MM.1S (cell line): ENCODE measurements around the gene KCNN4.

Source experiments
- DNase-seq: peaks from one replicate; pipeline ENCODE4 v3.0.0-alpha.2; 2015
- H2AFZ ChIP-seq: fragments of 300-600 bp; sonication (generic); 2 replicates; pipeline ENCODE4 v1.6.0; 2016; ENCODE audit warnings: antibody characterized with exemption, low read length
- H3F3A ChIP-seq: fragments of 300-600 bp; sonication (generic); 2 replicates; pipeline ENCODE4 v1.6.1; 2016; ENCODE audit warnings: mild to moderate bottlenecking, antibody characterized with exemption, low read length, moderate library complexity, mixed read lengths; ENCODE audit not compliant: insufficient read depth
- H3K27ac ChIP-seq: fragments of 300-600 bp; sonication (generic); 2 replicates; pipeline ENCODE4 v1.5.1; 2016; ENCODE audit warnings: mild to moderate bottlenecking, low read length
- H3K27me3 ChIP-seq: fragments of 300-600 bp; sonication (generic); replicated peaks from 2 replicates; pipeline ENCODE4 v1.6.0; 2016; ENCODE audit warnings: low read length; ENCODE audit not compliant: insufficient read depth
- H3K36me3 ChIP-seq: fragments of 300-600 bp; sonication (generic); replicated peaks from 2 replicates; pipeline ENCODE4 v1.6.1; 2016; ENCODE audit warnings: mild to moderate bottlenecking, low read length, mixed read lengths; ENCODE audit not compliant: insufficient read depth
- H3K4me1 ChIP-seq: fragments of 300-600 bp; sonication (generic); 2 replicates; pipeline ENCODE4 v1.6.1; 2016; ENCODE audit warnings: low read length, mixed read lengths
- H3K4me2 ChIP-seq: fragments of 300-600 bp; sonication (generic); 2 replicates; pipeline ENCODE4 v1.6.0; 2016; ENCODE audit warnings: low read depth, low read length
- H3K4me3 ChIP-seq: fragments of 300-600 bp; sonication (generic); 2 replicates; pipeline ENCODE4 v1.5.1; 2016; ENCODE audit warnings: low read length, mixed read lengths
- H3K79me2 ChIP-seq: fragments of 300-600 bp; sonication (generic); 2 replicates; pipeline ENCODE4 v1.6.1; 2016; ENCODE audit warnings: mixed run types, low read length, mixed read lengths
- H3K9ac ChIP-seq: fragments of 300-600 bp; sonication (generic); 2 replicates; pipeline ENCODE4 v1.6.1; 2016; ENCODE audit warnings: low read length, mixed read lengths
- H3K9me2 ChIP-seq: fragments of 300-600 bp; sonication (generic); replicated peaks from 2 replicates; pipeline ENCODE4 v1.6.1; 2016; ENCODE audit warnings: mild to moderate bottlenecking, low read length, mixed read lengths; ENCODE audit not compliant: insufficient read depth
- H3K9me3 ChIP-seq: fragments of 300-600 bp; sonication (generic); replicated peaks from 2 replicates; pipeline ENCODE4 v1.6.1; 2016; ENCODE audit warnings: mild to moderate bottlenecking, low read length, mixed read lengths; ENCODE audit not compliant: insufficient read depth
- H4K20me1 ChIP-seq: fragments of 300-600 bp; sonication (generic); 2 replicates; pipeline ENCODE4 v1.6.1; 2016; ENCODE audit warnings: mild to moderate bottlenecking, low read length, moderate library complexity, mixed read lengths; ENCODE audit not compliant: insufficient read depth
- CTCF ChIP-seq: fragments of 300-600 bp; sonication (generic); IDR thresholded peaks from 2 replicates; pipeline ENCODE4 v1.5.1; 2016; ENCODE audit warnings: antibody characterized with exemption, low read length, mixed read lengths
- EZH2 ChIP-seq: fragments of 300-600 bp; sonication (generic); optimal IDR thresholded peaks from 2 replicates; pipeline ENCODE3; 2017; ENCODE audit warnings: low read depth, mild to moderate bottlenecking, antibody characterized with exemption, low read length, mixed read lengths
- EZH2phosphoT487 ChIP-seq: fragments of 300-600 bp; sonication (generic); IDR thresholded peaks from 2 replicates; pipeline ENCODE4 v1.6.1; 2018; ENCODE audit warnings: antibody characterized with exemption, low read length

The KCNN4 gene

GRCh38 chr19:43755256-43755801, 25.4 kb downstream of the KCNN4 start:
- Histone ChIP-seq H2AFZ (peak overlapping the region; percentile 66), H3K27ac (peak overlapping the region; percentile 95), H3K4me2 (peak overlapping the region; percentile 99), H3K4me3 (peak overlapping the region; percentile 99), H3K27me3 (no peaks in the 10 kb centered on the region), H3K79me2 (peaks cover 48% of the 10 kb centered on the region), H3K4me1 (peaks cover 29% of the 10 kb centered on the region), H4K20me1 (no peaks in the 10 kb centered on the region), H3K36me3 (no peaks in the 10 kb centered on the region), H3K9me3 (no peaks in the 10 kb centered on the region), H3F3A (peaks cover 32% of the 10 kb centered on the region), H3K9me2 (no peaks in the 10 kb centered on the region), H3K9ac (peak overlapping the region; percentile 98)
- peak; percentile 87 for DNase-seq
- TF ChIP-seq EZH2phosphoT487 = no peak
- TF ChIP-seq CTCF = no peak
- TF ChIP-seq EZH2 = no peak

GRCh38 chr19:43754503-43755255, 26.1 kb downstream of the KCNN4 start, which contains the start of gene SMG9:
TSS of gene SMG9 (minus strand) at chr19:43754962. CDS start at chr19:43750741, 4,221 bp downstream.
- Histone ChIP-seq H3K4me2 (peak within 1 kb of the TSS; percentile 99), H3K9me2 (no peaks in the 10 kb centered on the region), H3K27me3 (no peaks in the 10 kb centered on the region), H3K27ac (peak within 1 kb of the TSS; percentile 95), H3K9ac (peak within 1 kb of the TSS; percentile 98), H3K79me2 (peaks cover 54% of the 10 kb centered on the region), H3K36me3 (no peaks in the 10 kb centered on the region), H4K20me1 (no peaks in the 10 kb centered on the region), H3K4me3 (peak within 1 kb of the TSS; percentile 99), H3F3A (peaks cover 32% of the 10 kb centered on the region), H2AFZ (peak within 1 kb of the TSS; percentile 82), H3K9me3 (no peaks in the 10 kb centered on the region), H3K4me1 (peaks cover 29% of the 10 kb centered on the region)
- DNase-seq = peak; percentile 97
- TF ChIP-seq EZH2 = no peak
- no peak for TF ChIP-seq CTCF
- TF ChIP-seq EZH2phosphoT487 = no peak

DNA sequence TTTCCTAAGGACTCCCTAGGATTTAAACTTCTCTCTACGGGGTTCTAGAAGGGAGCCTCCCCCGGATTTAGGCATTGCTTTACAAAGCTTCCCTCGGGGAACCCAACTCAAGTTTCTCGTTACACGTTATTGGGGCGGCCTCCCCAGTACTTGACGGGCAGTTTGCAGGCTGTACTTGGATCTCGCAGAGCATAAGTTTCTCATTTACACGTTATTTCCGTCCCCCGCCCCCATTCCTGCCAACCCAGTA, 26.6 kb downstream of the KCNN4 start:
- H2AFZ ChIP-seq = peak overlapping the region; percentile 39; the same call in 1 of the 2 replicates
- DNase-seq = no peak
- peaks cover 29% of the 10 kb centered on the region for H3F3A ChIP-seq

More for the DNA sequence above, 26.6 kb downstream of the KCNN4 start:
- H3K4me1 ChIP-seq = peaks cover 29% of the 10 kb centered on the region
- peak overlapping the region; percentile 99 for H3K4me2 ChIP-seq
- peak overlapping the region; percentile 99 for H3K4me3 ChIP-seq
- TF ChIP-seq EZH2 = no peak
- no peak for TF ChIP-seq EZH2phosphoT487
- TF ChIP-seq CTCF = no peak
- H4K20me1 ChIP-seq = no peaks in the 10 kb centered on the region
- peaks cover 58% of the 10 kb centered on the region for H3K79me2 ChIP-seq
- no peaks in the 10 kb centered on the region for H3K27me3 ChIP-seq
- no peaks in the 10 kb centered on the region for H3K9me3 ChIP-seq
- H3K27ac ChIP-seq = peak overlapping the region; percentile 95; the same call in 1 of the 2 replicates
- H3K36me3 ChIP-seq = no peaks in the 10 kb centered on the region; the same call in 1 of the 2 replicates
- H3K9ac ChIP-seq = peak overlapping the region; percentile 98
- H3K9me2 ChIP-seq = no peaks in the 10 kb centered on the region
